ENCODE data around the gene CBLC.

DNA sequence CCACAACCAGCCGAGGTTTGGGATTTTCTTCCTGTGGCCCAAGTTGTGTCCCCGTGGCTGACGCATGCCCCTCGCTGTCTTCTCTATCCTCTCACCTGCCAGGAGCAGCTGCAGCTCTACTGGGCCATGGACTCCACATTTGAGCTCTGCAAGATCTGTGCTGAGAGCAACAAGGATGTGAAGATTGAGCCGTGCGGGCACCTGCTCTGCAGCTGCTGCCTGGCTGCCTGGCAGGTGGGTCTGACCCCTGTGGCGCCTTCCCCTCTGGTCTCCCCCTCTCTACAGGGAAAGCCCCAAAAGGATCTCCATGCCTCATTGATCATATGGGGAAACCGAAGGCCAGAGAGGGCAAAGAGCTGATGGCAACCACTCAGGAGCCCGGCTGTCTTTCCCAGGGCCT is 14.6 kb downstream of the CBLC start:
- TF ChIP-seq, protein P1, sequence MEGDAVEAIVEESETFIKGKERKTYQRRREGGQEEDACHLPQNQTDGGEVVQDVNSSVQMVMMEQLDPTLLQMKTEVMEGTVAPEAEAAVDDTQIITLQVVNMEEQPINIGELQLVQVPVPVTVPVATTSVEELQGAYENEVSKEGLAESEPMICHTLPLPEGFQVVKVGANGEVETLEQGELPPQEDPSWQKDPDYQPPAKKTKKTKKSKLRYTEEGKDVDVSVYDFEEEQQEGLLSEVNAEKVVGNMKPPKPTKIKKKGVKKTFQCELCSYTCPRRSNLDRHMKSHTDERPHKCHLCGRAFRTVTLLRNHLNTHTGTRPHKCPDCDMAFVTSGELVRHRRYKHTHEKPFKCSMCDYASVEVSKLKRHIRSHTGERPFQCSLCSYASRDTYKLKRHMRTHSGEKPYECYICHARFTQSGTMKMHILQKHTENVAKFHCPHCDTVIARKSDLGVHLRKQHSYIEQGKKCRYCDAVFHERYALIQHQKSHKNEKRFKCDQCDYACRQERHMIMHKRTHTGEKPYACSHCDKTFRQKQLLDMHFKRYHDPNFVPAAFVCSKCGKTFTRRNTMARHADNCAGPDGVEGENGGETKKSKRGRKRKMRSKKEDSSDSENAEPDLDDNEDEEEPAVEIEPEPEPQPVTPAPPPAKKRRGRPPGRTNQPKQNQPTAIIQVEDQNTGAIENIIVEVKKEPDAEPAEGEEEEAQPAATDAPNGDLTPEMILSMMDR (IDR thresholded peaks at IDR 0.05; ENCODE audit: low read depth, low read length), result no peak
- no peak for TF ChIP-seq EZH2phosphoT487 (IDR thresholded peaks at IDR 0.05; ENCODE audit: low read depth)

Measured in OCI-LY3 (cell line).